Measurements from ENCODE around the gene BTLA. TPM values are rescaled to one million over a fixed set of nuclear protein-coding genes. Genes with fewer than 3 reads are reported as not detected.

Gene BTLA
- total RNA-seq, 1 donor from 2014 or later: not detected

DNA sequence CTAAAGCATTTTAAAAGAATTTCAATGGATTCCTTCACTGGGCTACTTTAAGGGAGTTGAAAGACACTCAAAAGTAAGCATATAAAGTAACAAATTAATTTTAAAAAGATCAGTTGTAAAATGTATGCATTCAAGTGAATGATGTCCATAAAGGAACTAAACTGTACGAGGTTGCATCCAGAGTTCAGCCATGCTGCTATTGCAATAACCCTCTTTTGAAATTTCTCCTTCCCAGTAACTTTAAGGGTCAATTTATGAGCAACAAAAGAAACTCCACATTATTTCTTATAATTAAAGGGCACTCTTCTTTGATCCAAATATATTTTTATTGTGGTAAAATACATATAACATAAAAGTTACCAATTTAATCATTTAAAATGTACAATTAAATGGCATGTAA, 22.9 kb downstream of the BTLA start:
- peaks cover 8% of the 10 kb centered on the region for H3K4me1 Mint-ChIP-seq
- DNase-seq (ENCODE audit: low read depth, low spot score): no peak
- no peaks in the 10 kb centered on the region for H3K27me3 Mint-ChIP-seq (ENCODE audit: low read depth)
- H3K4me3 Mint-ChIP-seq: no peak overlapping the region
- no peak overlapping the region for H3K27ac Mint-ChIP-seq (ENCODE audit: unreplicated experiment)
- peaks cover 4% of the 10 kb centered on the region for H3K9me3 Mint-ChIP-seq
- TF ChIP-seq, protein P1, sequence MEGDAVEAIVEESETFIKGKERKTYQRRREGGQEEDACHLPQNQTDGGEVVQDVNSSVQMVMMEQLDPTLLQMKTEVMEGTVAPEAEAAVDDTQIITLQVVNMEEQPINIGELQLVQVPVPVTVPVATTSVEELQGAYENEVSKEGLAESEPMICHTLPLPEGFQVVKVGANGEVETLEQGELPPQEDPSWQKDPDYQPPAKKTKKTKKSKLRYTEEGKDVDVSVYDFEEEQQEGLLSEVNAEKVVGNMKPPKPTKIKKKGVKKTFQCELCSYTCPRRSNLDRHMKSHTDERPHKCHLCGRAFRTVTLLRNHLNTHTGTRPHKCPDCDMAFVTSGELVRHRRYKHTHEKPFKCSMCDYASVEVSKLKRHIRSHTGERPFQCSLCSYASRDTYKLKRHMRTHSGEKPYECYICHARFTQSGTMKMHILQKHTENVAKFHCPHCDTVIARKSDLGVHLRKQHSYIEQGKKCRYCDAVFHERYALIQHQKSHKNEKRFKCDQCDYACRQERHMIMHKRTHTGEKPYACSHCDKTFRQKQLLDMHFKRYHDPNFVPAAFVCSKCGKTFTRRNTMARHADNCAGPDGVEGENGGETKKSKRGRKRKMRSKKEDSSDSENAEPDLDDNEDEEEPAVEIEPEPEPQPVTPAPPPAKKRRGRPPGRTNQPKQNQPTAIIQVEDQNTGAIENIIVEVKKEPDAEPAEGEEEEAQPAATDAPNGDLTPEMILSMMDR (conservative IDR thresholded peaks at IDR 0.05): no peak
- no peaks in the 10 kb centered on the region for H3K36me3 Mint-ChIP-seq (ENCODE audit: low read depth)

DNA sequence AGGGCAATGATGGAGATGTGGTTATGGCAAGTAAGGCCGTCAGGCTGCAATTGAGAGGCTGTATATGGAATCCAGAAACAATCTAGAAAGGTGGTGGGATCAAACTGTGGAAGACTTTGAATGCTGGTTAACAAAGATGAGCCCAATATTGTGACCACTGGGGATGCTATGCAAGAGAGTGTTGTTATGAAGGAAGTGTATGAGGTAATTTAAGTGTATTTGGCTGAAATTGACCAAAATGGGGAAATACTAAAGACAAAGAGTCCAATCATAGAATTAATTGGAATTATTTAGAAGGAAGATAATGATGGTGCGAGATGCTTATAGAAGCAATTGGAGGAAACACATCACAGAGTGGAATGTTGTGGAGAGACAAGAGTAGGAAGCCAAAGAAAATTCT, 24.5 kb downstream of the BTLA start:
- Mint-ChIP-seq H3K4me1 (no peaks in the 10 kb centered on the region), H3K4me3 (no peak overlapping the region)
- DNase-seq (ENCODE audit: low read depth, low spot score): no peak

DNA sequence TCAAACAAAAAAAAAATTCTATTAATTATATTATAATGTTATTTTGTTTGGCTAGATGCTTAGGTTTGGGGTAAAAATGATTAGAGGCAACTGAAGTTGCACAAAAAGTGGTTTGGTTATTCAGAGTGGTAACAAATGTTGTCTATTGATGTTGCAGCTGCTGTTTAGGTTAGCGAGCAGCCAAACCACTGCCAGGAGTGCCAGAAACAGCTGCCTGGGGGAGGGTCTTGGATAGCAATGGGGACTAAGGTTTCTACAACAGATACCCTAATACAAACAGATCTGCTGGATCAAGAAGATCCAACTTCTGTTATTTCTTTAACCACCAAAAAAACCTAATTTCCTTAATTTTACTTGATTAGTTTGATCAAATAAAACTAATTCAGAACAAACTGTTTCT, 26.6 kb downstream of the BTLA start:
- Mint-ChIP-seq H3K27ac (ENCODE audit: unreplicated experiment) (no peak overlapping the region), H3K4me1 (peaks cover 2% of the 10 kb centered on the region), H3K4me3 (no peak overlapping the region), H3K36me3 (ENCODE audit: low read depth) (no peaks in the 10 kb centered on the region), H3K27me3 (ENCODE audit: low read depth) (no peaks in the 10 kb centered on the region), H3K9me3 (peaks cover 2% of the 10 kb centered on the region)
- DNase-seq (ENCODE audit: low read depth, low spot score): no peak
- TF ChIP-seq, protein P1 (conservative IDR thresholded peaks at IDR 0.05): no peak

More for the DNA sequence above, 24.5 kb downstream of the BTLA start:
- H3K27ac Mint-ChIP-seq (ENCODE audit: unreplicated experiment): no peak overlapping the region
- H3K9me3 Mint-ChIP-seq: peaks cover 2% of the 10 kb centered on the region
- H3K27me3 Mint-ChIP-seq (ENCODE audit: low read depth): no peaks in the 10 kb centered on the region
- TF ChIP-seq, protein P1 (conservative IDR thresholded peaks at IDR 0.05): no peak
- no peaks in the 10 kb centered on the region for H3K36me3 Mint-ChIP-seq (ENCODE audit: low read depth)

DNA sequence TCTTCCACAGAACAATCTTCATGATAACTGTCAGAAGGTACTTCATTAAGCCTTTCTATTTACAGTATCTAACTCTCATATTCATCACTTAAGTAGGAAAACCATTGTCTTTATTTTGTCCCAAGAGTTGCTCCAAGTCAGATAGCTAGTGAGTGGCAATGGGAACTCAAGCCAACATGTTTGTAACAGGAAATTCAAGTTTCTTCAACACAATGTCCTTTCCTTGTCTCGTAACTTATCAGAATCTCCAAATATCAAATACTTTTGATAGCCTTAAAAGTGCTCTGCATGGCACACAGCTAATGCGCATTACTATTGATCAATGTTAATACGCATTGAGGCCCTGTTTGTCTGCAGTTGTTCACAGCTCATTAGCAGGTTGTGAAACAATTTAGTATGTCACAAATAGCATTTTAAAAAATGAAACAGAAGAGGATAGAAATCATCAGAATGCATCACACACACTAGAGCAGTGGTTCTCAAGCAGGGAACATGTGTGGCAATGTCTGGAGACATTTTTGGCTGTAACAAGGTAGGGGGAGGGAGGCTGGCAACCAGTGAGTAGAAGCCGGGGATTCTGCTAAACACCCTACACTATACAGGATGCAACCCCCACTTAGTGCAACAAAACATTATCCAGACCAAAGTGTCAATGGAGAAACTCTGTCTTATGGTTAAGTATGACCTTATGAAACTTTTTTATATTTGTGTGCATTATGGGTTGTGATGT, 27.5 kb downstream of the BTLA start:
- Mint-ChIP-seq H3K27me3 (ENCODE audit: low read depth) (no peaks in the 10 kb centered on the region), H3K4me1 (peaks cover 7% of the 10 kb centered on the region), H3K27ac (ENCODE audit: unreplicated experiment) (no peak overlapping the region), H3K9me3 (peaks cover 2% of the 10 kb centered on the region), H3K36me3 (ENCODE audit: low read depth) (no peaks in the 10 kb centered on the region), H3K4me3 (no peak overlapping the region)
- TF ChIP-seq, protein P1 (conservative IDR thresholded peaks at IDR 0.05): no peak
- DNase-seq (ENCODE audit: low read depth, low spot score): no peak

DNA sequence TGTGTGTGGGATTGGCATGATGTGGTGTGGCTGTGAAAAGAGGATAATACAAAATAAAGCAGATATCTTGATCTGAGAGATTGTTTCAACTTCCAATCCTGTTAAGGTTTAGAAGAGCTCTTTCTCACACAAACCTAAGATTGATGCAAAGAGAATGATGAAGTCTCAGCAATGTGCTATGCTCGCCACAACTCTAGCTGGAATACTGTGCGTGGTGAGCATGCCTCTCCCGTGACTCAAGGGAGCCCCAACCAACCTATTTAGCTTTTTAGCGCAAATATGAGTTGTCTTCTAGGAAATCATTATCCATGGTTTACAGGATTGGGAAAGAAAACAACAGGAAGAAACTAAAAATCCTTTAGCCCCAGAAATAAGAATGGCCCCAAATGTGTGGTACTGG, 28.5 kb downstream of the BTLA start:
- DNase-seq (ENCODE audit: low read depth, low spot score): no peak
- Mint-ChIP-seq H3K36me3 (ENCODE audit: low read depth) (no peaks in the 10 kb centered on the region), H3K9me3 (peaks cover 2% of the 10 kb centered on the region), H3K4me1 (peaks cover 13% of the 10 kb centered on the region), H3K4me3 (no peak overlapping the region), H3K27ac (ENCODE audit: unreplicated experiment) (no peak overlapping the region), H3K27me3 (ENCODE audit: low read depth) (no peaks in the 10 kb centered on the region)
- TF ChIP-seq, protein P1 (conservative IDR thresholded peaks at IDR 0.05): no peak

Measured in neural crest cell (in vitro differentiated cells).